ENCODE results near the gene PACSIN3. TPM values are rescaled to one million over a fixed set of nuclear protein-coding genes. Genes with fewer than 3 reads are reported as not detected.

PACSIN3 gene
- total and polyA plus RNA-seq, 2 of the 13 experiments (the other 11 are each of a cell fraction or from before 2014, with no cell fraction given), result 47.9 to 93.3 TPM

- TF ChIP-seq ZBED4 (CRISPR knock-in tag; IDR thresholded peaks at IDR 0.05; ENCODE audit: borderline replicate concordance) (peak; percentile 33; the same call in 1 of the 2 replicates), GRHL1 (CRISPR knock-in tag; conservative IDR thresholded peaks at IDR 0.05) (no peak), PTBP1 (IDR thresholded peaks at IDR 0.05; ENCODE audit: low read depth, low read length, poor library complexity, severe bottlenecking) (no peak), DMAP1 (CRISPR knock-in tag; IDR thresholded peaks at IDR 0.05) (peak; percentile 40; the same call in 1 of the 2 replicates), TCF7 (IDR thresholded peaks at IDR 0.05; ENCODE audit: low read depth) (peak; percentile 13; the same call in 1 of the 2 replicates), FOXP1 (IDR thresholded peaks at IDR 0.05) (peak; percentile 87), FOXP1 (CRISPR knock-in tag; IDR thresholded peaks at IDR 0.05) (peak; percentile 95), AKNA (CRISPR knock-in tag; IDR thresholded peaks at IDR 0.05; ENCODE audit: borderline replicate concordance) (no peak), IKZF5 (CRISPR knock-in tag; IDR thresholded peaks at IDR 0.05) (peak; percentile 79), ZFYVE20 (CRISPR knock-in tag; IDR thresholded peaks at IDR 0.05; ENCODE audit: borderline replicate concordance, low read depth) (no peak), PRDM10 (CRISPR knock-in tag; IDR thresholded peaks at IDR 0.05; ENCODE audit: low read depth) (peak; percentile 93)
Observed at GRCh38 chr11:47189100-47189834, 3.0 kb upstream of the PACSIN3 start (continued).
